GM18951 (cell line): Measurements from ENCODE around the gene SYTL1.

Experiments used
- POLR2A ChIP-seq: IDR thresholded peaks from 4 replicates; pipeline ENCODE4 v1.6.1; 2011; ENCODE audit warnings: mild to moderate bottlenecking; ENCODE audit not compliant: insufficient read length, insufficient read depth; ENCODE audit errors: extremely low read depth
- in situ Hi-C: fragments of 300-500 bp; cut with MboI; formaldehyde crosslinking; loops from one replicate; pipeline ENCODE4 v1.12.0; 2022; ENCODE audit warnings: low sequenced_read_pairs, mixed read lengths, inconsistent platforms; ENCODE audit not compliant: unreplicated experiment

The SYTL1 gene

GRCh38 chr1:27341525-27342252 lies at the start of gene SYTL1:
TSS of gene SYTL1 (plus strand) at chr1:27342022. CDS start at chr1:27345335, 3,313 bp downstream.
- peak; percentile 48 for TF ChIP-seq POLR2A
- in situ Hi-C loops, result no loop called here

- in situ Hi-C loops, result no loop called here
- TF ChIP-seq POLR2A, result no peak
These were observed 49.7 kb upstream of the SYTL1 start for GRCh38 chr1:27292106-27292505.

DNA sequence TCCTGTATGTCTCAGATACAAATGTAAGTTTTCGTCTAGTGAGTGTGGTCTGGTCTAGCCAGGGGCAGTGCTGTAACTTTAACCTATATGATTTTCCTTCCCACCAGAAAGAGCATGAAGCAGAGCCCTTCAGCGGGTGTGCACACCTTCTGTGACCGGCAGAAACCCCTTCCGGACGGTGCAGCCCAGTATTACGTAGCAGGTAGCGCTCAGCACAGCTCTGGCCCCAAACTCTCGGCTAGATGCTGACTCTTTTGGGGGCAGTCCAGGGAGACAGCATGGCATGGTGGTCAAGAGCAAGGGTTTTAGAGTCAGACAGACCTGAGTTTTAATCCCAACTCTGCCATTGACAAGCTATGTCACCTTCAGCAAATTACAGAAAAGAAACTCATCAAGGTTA lies 47.9 kb upstream of the SYTL1 start:
- TF ChIP-seq POLR2A, result no peak
- in situ Hi-C loops, result no loop called here

DNA sequence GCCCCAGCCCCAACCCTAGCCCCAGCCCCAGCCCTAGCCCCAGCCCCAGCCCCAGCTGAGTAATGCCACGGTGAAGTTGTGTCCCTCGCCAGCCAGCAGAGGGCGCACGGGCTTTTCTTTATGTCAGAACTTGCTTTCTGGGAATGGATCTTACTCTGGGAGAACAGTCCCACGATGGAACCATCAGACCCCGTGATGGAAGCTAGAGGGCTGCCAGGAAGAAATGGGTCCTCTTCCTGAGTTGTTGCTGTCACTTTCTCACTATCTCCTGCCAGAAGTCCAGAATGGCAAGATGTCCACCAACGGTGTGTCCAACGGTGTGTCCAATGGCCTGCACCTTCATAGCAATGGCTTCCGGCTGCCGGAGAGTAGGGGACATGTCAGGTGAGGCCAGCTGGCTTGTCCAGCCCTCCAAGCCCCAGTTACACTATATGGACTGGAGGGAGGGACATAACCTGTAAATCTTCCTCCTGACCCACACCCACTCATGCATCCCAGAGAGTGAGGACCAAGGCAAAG lies 45.0 kb upstream of the SYTL1 start:
- no peak for TF ChIP-seq POLR2A
- in situ Hi-C loops, result no loop called here

DNA sequence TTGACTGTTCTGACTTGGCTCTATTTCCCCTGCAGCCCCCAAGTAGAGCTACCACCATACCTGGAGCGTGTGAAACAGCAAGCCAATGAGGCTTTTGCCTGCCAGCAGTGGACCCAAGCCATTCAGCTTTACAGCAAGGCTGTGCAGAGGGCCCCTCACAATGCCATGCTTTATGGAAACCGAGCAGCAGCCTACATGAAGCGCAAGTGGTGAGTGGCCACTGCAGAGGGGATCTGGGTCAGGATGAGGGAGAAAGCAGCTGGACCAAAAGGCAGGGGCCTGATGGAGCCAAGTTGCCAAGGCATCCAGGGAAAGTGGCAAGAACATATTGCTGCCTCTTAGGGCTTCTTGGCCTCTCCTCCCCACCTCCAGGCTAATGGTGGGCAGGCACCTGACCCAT lies 43.9 kb upstream of the SYTL1 start:
- in situ Hi-C loops, result no loop called here
- TF ChIP-seq POLR2A, result no peak

- TF ChIP-seq POLR2A, result no peak
- in situ Hi-C loops, result no loop called here
These were observed 43.0 kb upstream of the SYTL1 start for GRCh38 chr1:27298632-27299384.

GRCh38 chr1:27299385-27300271 lies 42.2 kb upstream of the SYTL1 start:
- no peak for TF ChIP-seq POLR2A
- in situ Hi-C loops, result loop anchor here (5.0 kb wide), 1 partner anchor 93 kb away; the partner anchor contains the start of gene GPR3

GRCh38 chr1:27300341-27301051 lies 41.3 kb upstream of the SYTL1 start:
- TF ChIP-seq POLR2A, result no peak
- in situ Hi-C loops, result loop anchor here (5.0 kb wide), 1 partner anchor 92 kb away; the partner anchor contains the start of gene GPR3

DNA sequence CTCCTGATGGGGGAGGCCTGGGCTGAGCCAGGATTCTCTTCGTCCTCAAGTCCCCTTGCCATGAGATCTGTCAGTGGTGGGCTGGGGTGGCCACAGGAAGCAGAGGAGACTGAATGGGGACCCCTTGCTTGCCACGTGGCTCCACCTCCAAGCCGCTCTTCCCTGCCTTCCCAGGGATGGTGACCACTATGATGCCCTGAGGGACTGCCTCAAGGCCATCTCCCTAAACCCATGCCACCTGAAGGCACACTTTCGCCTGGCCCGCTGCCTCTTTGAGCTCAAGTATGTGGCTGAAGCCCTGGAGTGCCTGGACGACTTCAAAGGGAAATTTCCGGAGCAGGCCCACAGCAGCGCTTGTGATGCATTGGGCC lies 40.8 kb upstream of the SYTL1 start:
- no peak for TF ChIP-seq POLR2A
- in situ Hi-C loops, result loop anchor here (5.0 kb wide), 1 partner anchor 91 kb away; the partner anchor contains the start of gene GPR3

DNA sequence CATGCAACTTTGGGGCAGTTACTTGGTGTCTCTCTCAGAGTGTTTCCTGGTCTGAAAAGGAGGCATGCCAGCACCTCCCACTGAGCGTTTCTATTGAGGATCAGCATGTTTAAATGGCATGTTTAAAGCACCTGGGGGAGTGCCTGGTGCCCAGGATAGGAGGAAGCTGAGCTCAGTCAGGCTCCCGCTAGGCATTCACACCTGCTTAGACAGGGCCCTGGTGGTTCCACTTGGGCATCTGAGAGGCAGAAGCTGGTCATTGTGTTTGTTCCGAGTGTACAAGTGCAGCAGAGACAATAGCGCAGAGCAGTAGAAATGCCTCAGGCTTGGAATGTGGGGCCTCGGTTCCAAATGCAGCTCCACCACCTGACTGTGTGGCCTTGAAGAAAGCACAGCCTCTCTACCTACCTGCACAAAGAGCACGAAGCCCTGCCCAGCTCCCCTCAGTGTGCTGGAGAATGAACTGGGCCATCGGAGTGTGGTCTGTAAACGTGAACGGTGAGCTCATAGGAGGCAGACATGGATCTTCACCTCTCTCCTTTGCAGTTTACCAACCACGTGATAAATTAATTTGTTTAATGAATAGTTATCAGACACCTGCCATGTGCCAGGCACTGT lies 40.1 kb upstream of the SYTL1 start:
- TF ChIP-seq POLR2A, result no peak
- in situ Hi-C loops, result loop anchor here (5.0 kb wide), 1 partner anchor 91 kb away; the partner anchor contains the start of gene GPR3

GRCh38 chr1:27302612-27303011 lies 39.2 kb upstream of the SYTL1 start:
- TF ChIP-seq POLR2A, result no peak
- in situ Hi-C loops, result loop anchor here (5.0 kb wide), 1 partner anchor 90 kb away; the partner anchor contains the start of gene GPR3

DNA sequence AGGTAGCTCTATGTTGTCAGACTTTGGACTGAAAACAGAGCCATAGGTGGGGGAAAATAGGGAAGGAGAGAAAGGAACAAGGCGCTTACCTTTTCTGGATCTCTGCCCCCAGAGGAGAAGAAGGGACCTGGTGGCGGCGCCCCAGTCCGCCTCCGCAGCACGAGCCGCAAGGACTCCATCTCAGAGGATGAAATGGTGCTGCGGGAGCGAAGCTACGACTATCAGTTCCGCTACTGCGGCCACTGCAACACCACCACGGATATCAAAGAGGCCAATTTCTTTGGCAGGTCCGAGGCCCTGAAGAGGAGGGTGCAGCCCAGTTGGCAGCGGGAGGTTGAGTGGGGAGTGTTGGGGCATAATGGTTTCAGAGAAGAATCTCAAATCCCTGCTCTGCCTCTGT lies 38.3 kb upstream of the SYTL1 start:
- in situ Hi-C loops, result loop anchor here (5.0 kb wide), 1 partner anchor 89 kb away; the partner anchor contains the start of gene GPR3
- no peak for TF ChIP-seq POLR2A
